Measurements from ENCODE around the gene ASCL2.

Gene ASCL2

GRCh38 chr11:2268729-2269600, 1.4 kb downstream of the ASCL2 start:
- no peaks in the 10 kb centered on the region for H3K36me3 ChIP-seq
- no peak overlapping the region for H3K27ac ChIP-seq
- peaks cover 4% of the 10 kb centered on the region for H3K9me3 ChIP-seq (ENCODE audit: severe bottlenecking)
- no peak for TF ChIP-seq CTCF (IDR thresholded peaks at IDR 0.05; ENCODE audit: low read depth, low read length)
- DNase-seq: peak; percentile 22
- H3K4me3 ChIP-seq (ENCODE audit: low read depth, low read length): peak overlapping the region; percentile 30
- H3K27me3 ChIP-seq (ENCODE audit: insufficient read depth, low read depth, severe bottlenecking): peaks cover 84% of the 10 kb centered on the region

- Histone ChIP-seq H3K27me3 (ENCODE audit: insufficient read depth, low read depth, severe bottlenecking) (peaks cover 75% of the 10 kb centered on the region), H3K36me3 (no peaks in the 10 kb centered on the region), H3K27ac (no peak overlapping the region), H3K4me3 (ENCODE audit: low read depth, low read length) (no peak overlapping the region), H3K9me3 (ENCODE audit: severe bottlenecking) (peaks cover 4% of the 10 kb centered on the region)
- no peak for TF ChIP-seq CTCF (IDR thresholded peaks at IDR 0.05; ENCODE audit: low read depth, low read length)
- DNase-seq: no peak
Observed at GRCh38 chr11:2267851-2268728, 2.3 kb downstream of the ASCL2 start.

GRCh38 chr11:2267306-2267850, 3.0 kb downstream of the ASCL2 start:
- Histone ChIP-seq H3K27me3 (ENCODE audit: insufficient read depth, low read depth, severe bottlenecking) (peaks cover 69% of the 10 kb centered on the region), H3K9me3 (ENCODE audit: severe bottlenecking) (peaks cover 4% of the 10 kb centered on the region), H3K4me3 (ENCODE audit: low read depth, low read length) (no peak overlapping the region), H3K27ac (no peak overlapping the region), H3K36me3 (no peaks in the 10 kb centered on the region)
- no peak for TF ChIP-seq CTCF (IDR thresholded peaks at IDR 0.05; ENCODE audit: low read depth, low read length)
- DNase-seq: no peak

GRCh38 chr11:2266586-2267305, 3.6 kb downstream of the ASCL2 start:
- Histone ChIP-seq H3K9me3 (ENCODE audit: severe bottlenecking) (peaks cover 4% of the 10 kb centered on the region), H3K36me3 (no peaks in the 10 kb centered on the region), H3K27ac (no peak overlapping the region), H3K4me3 (ENCODE audit: low read depth, low read length) (no peak overlapping the region), H3K27me3 (ENCODE audit: insufficient read depth, low read depth, severe bottlenecking) (peaks cover 69% of the 10 kb centered on the region)
- no peak for TF ChIP-seq CTCF (IDR thresholded peaks at IDR 0.05; ENCODE audit: low read depth, low read length)
- no peak for DNase-seq

- TF ChIP-seq CTCF (IDR thresholded peaks at IDR 0.05; ENCODE audit: low read depth, low read length): no peak
- peak; percentile 3 for DNase-seq
- H3K27me3 ChIP-seq (ENCODE audit: insufficient read depth, low read depth, severe bottlenecking): peaks cover 66% of the 10 kb centered on the region
- H3K36me3 ChIP-seq: no peaks in the 10 kb centered on the region
- H3K4me3 ChIP-seq (ENCODE audit: low read depth, low read length): no peak overlapping the region
- no peak overlapping the region for H3K27ac ChIP-seq
- peaks cover 4% of the 10 kb centered on the region for H3K9me3 ChIP-seq (ENCODE audit: severe bottlenecking)
Observed at GRCh38 chr11:2265854-2266585, 4.4 kb downstream of the ASCL2 start.
